GM23248 (cell line): ENCODE results near the gene STRADB.

Experiments
- EZH2 ChIP-seq: fragments of 200-600 bp; sonication (generic); IDR thresholded peaks from 2 replicates; pipeline ENCODE4 v1.6.1; 2018; ENCODE audit warnings: antibody characterized with exemption, mild to moderate bottlenecking; ENCODE audit not compliant: insufficient read depth, poor library complexity, severe bottlenecking
- EZH2phosphoT487 ChIP-seq: fragments of 200-600 bp; sonication (generic); IDR thresholded peaks from 2 replicates; pipeline ENCODE4 v1.6.1; 2018; ENCODE audit warnings: antibody characterized with exemption, moderate library complexity, mild to moderate bottlenecking, low read depth; ENCODE audit not compliant: insufficient read depth

DNA sequence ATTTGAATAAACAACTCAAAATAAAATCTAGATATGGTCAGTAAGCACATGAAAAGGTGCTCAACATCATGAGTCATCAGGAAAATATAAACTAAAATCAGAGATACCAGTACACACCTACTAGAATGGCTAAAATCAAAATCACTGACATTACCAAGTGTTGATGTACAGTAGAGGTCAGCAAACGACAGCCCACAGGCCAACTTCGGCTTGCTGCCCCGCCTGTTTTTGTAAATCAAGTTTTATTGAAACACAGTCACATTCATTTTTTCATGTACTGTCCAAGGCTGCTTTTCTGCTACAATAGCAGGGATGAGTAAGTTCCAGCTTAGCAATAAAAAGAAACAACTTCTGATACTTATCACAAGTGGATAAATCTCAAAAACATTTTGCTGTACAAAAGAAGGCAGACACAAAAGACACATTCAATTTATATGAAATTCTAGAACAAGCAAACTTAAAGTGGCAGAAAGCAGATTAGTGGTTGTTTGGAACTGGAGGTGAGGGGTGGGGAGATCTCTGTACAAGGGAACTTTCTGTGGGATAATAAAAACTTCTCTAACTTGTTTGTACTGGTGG lies 32.4 kb upstream of the STRADB start:
- no peak for TF ChIP-seq EZH2
- no peak for TF ChIP-seq EZH2phosphoT487
